ENCODE data around the gene EIF3I.

EIF3I gene

GRCh38 chr1:32266921-32267591, 44.8 kb downstream of the EIF3I start:
- H3K4me2 ChIP-seq (ENCODE audit: low read length): no peak overlapping the region
- no peak overlapping the region for H3K27ac ChIP-seq (ENCODE audit: low read length)
- H2AFZ ChIP-seq (ENCODE audit: low read depth, low read length): no peak overlapping the region
- no peak overlapping the region for H3K9ac ChIP-seq (ENCODE audit: low read length)
- no peaks in the 10 kb centered on the region for H3K27me3 ChIP-seq (ENCODE audit: low read depth, low read length)
- H4K20me1 ChIP-seq (ENCODE audit: insufficient read depth, low read length): no peaks in the 10 kb centered on the region
- no peaks in the 10 kb centered on the region for H3K79me2 ChIP-seq (ENCODE audit: low read length)
- H3K36me3 ChIP-seq (replicated peaks; ENCODE audit: low read depth, low read length): no peaks in the 10 kb centered on the region
- TF ChIP-seq EZH2phosphoT487 (IDR thresholded peaks at IDR 0.05; ENCODE audit: low read depth) (no peak), CTCF (IDR thresholded peaks at IDR 0.05; ENCODE audit: low read depth, low read length) (no peak)
- no peak overlapping the region for H3K4me3 ChIP-seq (ENCODE audit: low read length)
- no peaks in the 10 kb centered on the region for H3K9me3 ChIP-seq (ENCODE audit: insufficient read depth, low read length)
- H3K4me1 ChIP-seq (ENCODE audit: low read length): peaks cover 13% of the 10 kb centered on the region; the same call in 1 of the 2 replicates

DNA sequence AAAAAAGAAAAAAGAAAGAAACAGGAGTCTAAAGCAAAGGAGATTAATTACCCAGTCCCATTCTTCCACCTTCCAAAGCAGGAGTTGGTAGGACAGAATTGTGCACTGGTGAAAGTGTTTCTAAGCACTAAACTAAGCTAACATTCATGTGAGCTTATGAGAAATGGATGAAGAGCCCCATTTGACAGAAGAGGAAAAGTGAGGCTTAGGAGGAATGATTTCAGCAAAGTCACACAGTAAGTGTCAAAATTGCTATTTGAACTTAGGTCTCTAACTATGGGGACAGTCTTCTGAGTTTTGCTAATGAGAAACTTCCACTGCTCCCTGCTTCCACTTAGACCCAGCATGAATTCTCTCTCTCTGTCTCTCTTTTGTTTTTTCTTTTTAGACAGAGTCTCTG, 47.5 kb downstream of the EIF3I start:
- no peak overlapping the region for H2AFZ ChIP-seq (ENCODE audit: low read depth, low read length)
- no peak overlapping the region for H3K4me3 ChIP-seq (ENCODE audit: low read length)
- H3K36me3 ChIP-seq (replicated peaks; ENCODE audit: low read depth, low read length): no peaks in the 10 kb centered on the region
- no peak overlapping the region for H3K9ac ChIP-seq (ENCODE audit: low read length)
- H3K27ac ChIP-seq (ENCODE audit: low read length): no peak overlapping the region
- peaks cover 3% of the 10 kb centered on the region for H3K4me1 ChIP-seq (ENCODE audit: low read length)
- no peaks in the 10 kb centered on the region for H3K9me3 ChIP-seq (ENCODE audit: insufficient read depth, low read length)
- H4K20me1 ChIP-seq (ENCODE audit: insufficient read depth, low read length): no peaks in the 10 kb centered on the region
- no peak for TF ChIP-seq CTCF (IDR thresholded peaks at IDR 0.05; ENCODE audit: low read depth, low read length)
- TF ChIP-seq EZH2phosphoT487 (IDR thresholded peaks at IDR 0.05; ENCODE audit: low read depth): no peak
- H3K27me3 ChIP-seq (ENCODE audit: low read depth, low read length): no peaks in the 10 kb centered on the region; the same call in 1 of the 2 replicates
- no peak overlapping the region for H3K4me2 ChIP-seq (ENCODE audit: low read length)
- no peaks in the 10 kb centered on the region for H3K79me2 ChIP-seq (ENCODE audit: low read length)

DNA sequence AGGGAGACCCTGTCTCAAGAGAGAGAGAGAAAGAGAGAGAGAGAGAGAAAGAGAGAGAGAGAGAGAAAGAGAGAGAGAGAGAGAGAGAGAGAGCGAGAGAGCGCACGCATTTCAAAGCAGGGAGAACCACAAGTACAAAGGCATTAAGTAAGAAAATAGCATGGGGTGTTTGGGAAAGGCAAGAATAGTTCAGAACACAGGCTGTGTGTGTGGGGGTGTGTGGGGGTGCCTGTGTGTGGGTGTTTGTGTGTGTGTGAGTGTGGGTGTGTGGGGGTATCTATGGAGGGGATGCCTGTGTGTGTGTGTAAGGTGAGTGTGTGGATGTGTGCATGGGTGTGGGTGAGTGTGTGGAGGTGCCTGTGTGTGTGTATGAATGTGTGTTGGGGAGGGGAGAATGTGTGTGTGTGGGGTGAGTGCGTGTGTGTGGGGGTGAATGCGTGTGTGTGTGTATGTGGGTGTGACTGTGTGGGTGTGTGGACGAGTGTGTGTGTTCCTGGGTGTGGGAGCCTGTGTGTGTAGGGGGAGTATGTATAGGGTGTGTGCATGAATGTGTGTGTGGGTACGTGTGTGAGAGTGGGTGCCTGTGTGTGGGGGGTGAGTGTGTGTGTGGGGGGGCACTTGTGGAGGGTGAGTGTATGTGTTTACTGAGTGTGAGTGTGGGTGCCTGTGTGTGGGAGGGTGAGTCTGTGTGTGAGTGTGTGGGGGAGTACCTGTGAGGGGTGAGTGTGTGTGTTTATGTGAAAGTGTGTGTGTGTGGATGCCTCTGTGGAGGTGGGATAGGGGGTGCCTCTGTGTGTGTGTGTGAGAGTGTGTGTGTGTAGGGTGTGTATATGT, 50.6 kb downstream of the EIF3I start:
- H2AFZ ChIP-seq (ENCODE audit: low read depth, low read length): 0 out of 2 replicates have a peak overlapping the region, but pooled peaks have one; percentile 54

More for the DNA sequence above, 50.6 kb downstream of the EIF3I start:
- H3K4me3 ChIP-seq (ENCODE audit: low read length): no peak overlapping the region
- no peaks in the 10 kb centered on the region for H4K20me1 ChIP-seq (ENCODE audit: insufficient read depth, low read length)
- no peaks in the 10 kb centered on the region for H3K79me2 ChIP-seq (ENCODE audit: low read length)
- no peak overlapping the region for H3K4me2 ChIP-seq (ENCODE audit: low read length)
- H3K9ac ChIP-seq (ENCODE audit: low read length): no peak overlapping the region
- no peak overlapping the region for H3K27ac ChIP-seq (ENCODE audit: low read length)
- no peak for TF ChIP-seq EZH2phosphoT487 (IDR thresholded peaks at IDR 0.05; ENCODE audit: low read depth)
- TF ChIP-seq CTCF (IDR thresholded peaks at IDR 0.05; ENCODE audit: low read depth, low read length): no peak
- no peaks in the 10 kb centered on the region for H3K9me3 ChIP-seq (ENCODE audit: insufficient read depth, low read length)
- H3K27me3 ChIP-seq (ENCODE audit: low read depth, low read length): no peaks in the 10 kb centered on the region; the same call in 1 of the 2 replicates
- H3K4me1 ChIP-seq (ENCODE audit: low read length): no peaks in the 10 kb centered on the region; the same call in 1 of the 2 replicates
- no peaks in the 10 kb centered on the region for H3K36me3 ChIP-seq (replicated peaks; ENCODE audit: low read depth, low read length)

All from OCI-LY3 (cell line).